Astrocyte (in vitro differentiated cells and primary cell): ENCODE data around the gene PRSS16. TPM values are rescaled to one million over a fixed set of nuclear protein-coding genes. Genes with fewer than 3 reads are reported as not detected.

Experiments
- DNase-seq: peaks from one replicate; pipeline ENCODE4 v3.0.0-alpha.2; 2010; ENCODE audit warnings: low read depth
- FAIRE-seq: peaks from 2 replicates; lab custom pipeline; 2011; peaks lifted over from hg19 to GRCh38; lab: Jason Lieb, UNC
- H2AFZ ChIP-seq: 2 replicates; pipeline ENCODE4 v1.6.0; 2012; ENCODE audit warnings: low read depth, low read length, inconsistent platforms
- H3K27ac ChIP-seq: 2 replicates; pipeline ENCODE4 v1.5.1; 2011; ENCODE audit warnings: low read depth, low read length, inconsistent platforms
- H3K27me3 ChIP-seq: 2 replicates; pipeline ENCODE4 v1.6.0; 2011; ENCODE audit warnings: low read length, inconsistent platforms; ENCODE audit not compliant: insufficient read depth
- H3K36me3 ChIP-seq: 2 replicates; pipeline ENCODE4 v1.5.1; 2011; ENCODE audit warnings: low read length, inconsistent platforms; ENCODE audit not compliant: insufficient read depth
- H3K4me1 ChIP-seq: 2 replicates; pipeline ENCODE4 v1.5.1; 2011; ENCODE audit warnings: low read length, inconsistent platforms; ENCODE audit not compliant: insufficient read depth
- H3K4me2 ChIP-seq: 2 replicates; pipeline ENCODE4 v1.6.0; 2012; ENCODE audit warnings: low read length, inconsistent platforms
- H3K4me3 ChIP-seq: 2 replicates; pipeline ENCODE4 v1.5.1; 2011; ENCODE audit warnings: low read depth, mild to moderate bottlenecking, low read length, inconsistent platforms; ENCODE audit not compliant: insufficient read depth
- H3K79me2 ChIP-seq: 2 replicates; pipeline ENCODE4 v1.6.0; 2012; ENCODE audit warnings: mild to moderate bottlenecking, low read length, inconsistent platforms; ENCODE audit not compliant: insufficient read depth
- H3K9ac ChIP-seq: 2 replicates; pipeline ENCODE4 v1.6.0; 2012; ENCODE audit warnings: mild to moderate bottlenecking, low read length, inconsistent platforms
- H3K9me3 ChIP-seq: 2 replicates; pipeline ENCODE4 v1.5.1; 2012; ENCODE audit warnings: low read depth, mild to moderate bottlenecking, low read length, inconsistent platforms; ENCODE audit not compliant: insufficient read depth
- H4K20me1 ChIP-seq: 2 replicates; pipeline ENCODE4 v1.6.0; 2012; ENCODE audit warnings: low read length, inconsistent platforms; ENCODE audit not compliant: insufficient read depth
- H3K27ac Mint-ChIP-seq: one replicate; pipeline ENCODE4 v1.8.0; 2021; ENCODE audit warnings: mild to moderate bottlenecking, mixed read lengths; ENCODE audit not compliant: unreplicated experiment
- H3K27me3 Mint-ChIP-seq: one replicate; pipeline ENCODE4 v1.8.0; 2021; ENCODE audit warnings: low read depth, mixed read lengths; ENCODE audit not compliant: unreplicated experiment
- H3K36me3 Mint-ChIP-seq: one replicate; pipeline ENCODE4 v1.8.0; 2021; ENCODE audit warnings: low read depth, mixed read lengths; ENCODE audit not compliant: unreplicated experiment
- H3K4me1 Mint-ChIP-seq: one replicate; pipeline ENCODE4 v1.8.0; 2021; ENCODE audit warnings: low read depth, mixed read lengths; ENCODE audit not compliant: unreplicated experiment
- H3K4me3 Mint-ChIP-seq: one replicate; pipeline ENCODE4 v1.8.0; 2021; ENCODE audit warnings: mild to moderate bottlenecking, moderate library complexity, mixed read lengths; ENCODE audit not compliant: unreplicated experiment
- H3K9me3 Mint-ChIP-seq: one replicate; pipeline ENCODE4 v1.8.0; 2021; ENCODE audit warnings: mild to moderate bottlenecking, mixed read lengths; ENCODE audit not compliant: unreplicated experiment
- EZH2 ChIP-seq: IDR thresholded peaks from 2 replicates; pipeline ENCODE4 v1.6.1; 2012; ENCODE audit warnings: mild to moderate bottlenecking, low read length, inconsistent platforms; ENCODE audit not compliant: insufficient read depth
- total RNA-seq: library from RNA; stranded (reverse); gene quantifications from 2 replicates; pipeline ENCODE4 v1.2.1, GENCODE V29; 2021
- TF ChIP-seq, protein P1 (sequence below): IDR thresholded peaks from 2 replicates; pipeline ENCODE4 v1.5.1; 2011; ENCODE audit warnings: low read depth, mild to moderate bottlenecking, inconsistent platforms, low read length, moderate library complexity; ENCODE audit not compliant: insufficient read depth

The PRSS16 gene
- total RNA-seq, 1 donor from 2014 or later, result 2.3 TPM

DNA sequence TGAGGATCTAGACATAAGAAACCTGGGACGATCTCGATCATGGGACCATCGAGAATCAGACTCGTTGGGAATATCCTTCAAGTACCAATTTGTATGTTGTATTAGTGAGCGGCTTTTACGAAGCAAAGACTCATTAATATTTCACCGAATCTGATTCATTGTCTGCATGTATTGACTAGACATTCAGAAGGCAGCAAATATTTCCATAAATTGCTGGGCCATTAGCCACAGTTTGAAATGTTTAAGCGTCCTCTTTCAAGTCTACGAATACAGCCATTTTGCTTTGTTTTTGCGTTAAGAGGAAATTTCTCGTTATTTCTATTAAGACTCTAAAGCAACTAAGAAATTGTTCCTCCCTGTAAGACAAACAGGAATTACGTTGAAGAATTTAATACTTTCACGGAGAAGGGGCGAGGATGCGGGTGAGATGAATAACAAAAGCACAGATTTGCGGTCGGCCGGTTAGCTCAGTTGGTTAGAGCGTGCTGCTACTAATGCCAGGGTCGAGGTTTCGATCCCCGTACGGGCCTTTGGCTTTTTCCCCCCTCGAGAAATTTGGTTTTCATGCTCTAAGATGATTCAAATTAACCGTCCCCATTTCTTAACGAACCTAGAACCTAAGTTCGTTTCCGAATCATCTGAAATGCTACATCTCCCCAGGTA lies 46.1 kb downstream of the PRSS16 start:
- H3K27me3 ChIP-seq, result peaks cover 29% of the 10 kb centered on the region
- no peaks in the 10 kb centered on the region for H3K36me3 ChIP-seq
- H3K79me2 ChIP-seq, result no peaks in the 10 kb centered on the region
- peak overlapping the region; percentile 64 for H3K27ac Mint-ChIP-seq
- DNase-seq (peak; percentile 35), FAIRE-seq (no peak)
- peak overlapping the region; percentile 78 for H3K4me3 Mint-ChIP-seq
- H3K4me1 Mint-ChIP-seq, result peaks cover 8% of the 10 kb centered on the region
- no peaks in the 10 kb centered on the region for H3K36me3 Mint-ChIP-seq
- no peaks in the 10 kb centered on the region for H4K20me1 ChIP-seq
- no peak overlapping the region for H3K9ac ChIP-seq
- H3K4me3 ChIP-seq, result no peak overlapping the region
- H3K9me3 Mint-ChIP-seq, result no peaks in the 10 kb centered on the region
- no peak overlapping the region for H2AFZ ChIP-seq
- TF ChIP-seq EZH2, result no peak
- TF ChIP-seq, protein P1, sequence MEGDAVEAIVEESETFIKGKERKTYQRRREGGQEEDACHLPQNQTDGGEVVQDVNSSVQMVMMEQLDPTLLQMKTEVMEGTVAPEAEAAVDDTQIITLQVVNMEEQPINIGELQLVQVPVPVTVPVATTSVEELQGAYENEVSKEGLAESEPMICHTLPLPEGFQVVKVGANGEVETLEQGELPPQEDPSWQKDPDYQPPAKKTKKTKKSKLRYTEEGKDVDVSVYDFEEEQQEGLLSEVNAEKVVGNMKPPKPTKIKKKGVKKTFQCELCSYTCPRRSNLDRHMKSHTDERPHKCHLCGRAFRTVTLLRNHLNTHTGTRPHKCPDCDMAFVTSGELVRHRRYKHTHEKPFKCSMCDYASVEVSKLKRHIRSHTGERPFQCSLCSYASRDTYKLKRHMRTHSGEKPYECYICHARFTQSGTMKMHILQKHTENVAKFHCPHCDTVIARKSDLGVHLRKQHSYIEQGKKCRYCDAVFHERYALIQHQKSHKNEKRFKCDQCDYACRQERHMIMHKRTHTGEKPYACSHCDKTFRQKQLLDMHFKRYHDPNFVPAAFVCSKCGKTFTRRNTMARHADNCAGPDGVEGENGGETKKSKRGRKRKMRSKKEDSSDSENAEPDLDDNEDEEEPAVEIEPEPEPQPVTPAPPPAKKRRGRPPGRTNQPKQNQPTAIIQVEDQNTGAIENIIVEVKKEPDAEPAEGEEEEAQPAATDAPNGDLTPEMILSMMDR, result no peak
- H3K27me3 Mint-ChIP-seq, result peaks cover 8% of the 10 kb centered on the region
- H3K4me2 ChIP-seq, result peak overlapping the region; percentile 43
- no peak overlapping the region for H3K27ac ChIP-seq
- peaks cover 4% of the 10 kb centered on the region for H3K9me3 ChIP-seq
- H3K4me1 ChIP-seq, result peaks cover 13% of the 10 kb centered on the region

DNA sequence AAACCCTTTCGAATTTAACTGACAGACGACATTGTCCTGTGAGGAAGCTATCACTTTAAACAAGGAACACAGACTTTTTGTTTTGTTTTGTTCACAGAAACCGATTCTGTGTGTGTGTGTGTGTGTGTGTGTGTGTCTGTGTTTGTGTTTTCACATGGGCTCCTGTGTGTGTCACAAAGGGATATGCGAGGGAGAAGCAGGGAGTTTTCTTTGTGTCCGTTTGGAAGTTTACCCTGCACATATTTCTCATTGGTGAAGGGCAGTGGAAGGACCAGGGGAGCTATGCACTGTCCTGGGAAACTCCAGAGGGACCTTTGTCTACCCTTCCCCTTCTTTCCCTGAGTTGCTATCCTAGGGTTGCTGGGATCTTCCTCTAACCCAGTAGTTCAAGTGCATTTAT lies 46.9 kb downstream of the PRSS16 start:
- FAIRE-seq, result no peak
- TF ChIP-seq EZH2, result no peak
- TF ChIP-seq, protein P1, result no peak
- no peak overlapping the region for H3K9ac ChIP-seq
- peaks cover 13% of the 10 kb centered on the region for H3K4me1 ChIP-seq
- Mint-ChIP-seq H3K4me1 (peaks cover 6% of the 10 kb centered on the region), H3K9me3 (no peaks in the 10 kb centered on the region), H3K27ac (no peak overlapping the region), H3K36me3 (no peaks in the 10 kb centered on the region), H3K27me3 (peaks cover 6% of the 10 kb centered on the region), H3K4me3 (peak overlapping the region; percentile 70)
- H3K36me3 ChIP-seq, result no peaks in the 10 kb centered on the region
- H4K20me1 ChIP-seq, result no peaks in the 10 kb centered on the region
- H3K27me3 ChIP-seq, result peaks cover 21% of the 10 kb centered on the region
- no peak overlapping the region for H2AFZ ChIP-seq
- H3K9me3 ChIP-seq, result peaks cover 4% of the 10 kb centered on the region
- H3K27ac ChIP-seq, result no peak overlapping the region
- H3K4me2 ChIP-seq, result peak overlapping the region; percentile 40
- no peaks in the 10 kb centered on the region for H3K79me2 ChIP-seq
- H3K4me3 ChIP-seq, result no peak overlapping the region
- no peak for DNase-seq
